ENCODE data around the gene CD1B.
"Not testable (repeated sequence)": the region's sequence is repeated elsewhere in the genome, so short reads cannot be mapped to it uniquely, and the experiment has no call there.

CD1B gene

GRCh38 chr1:158331481-158332150 lies at the start of gene CD1B:
Gene CD1B (minus strand): TSS chr1:158331531. CDS start chr1:158331423, 108 bp downstream.
- H3K9me3 Mint-ChIP-seq, result no peaks in the 10 kb centered on the region
- no peaks in the 10 kb centered on the region for H3K36me3 Mint-ChIP-seq
- no peak within 1 kb of the TSS for H3K27ac Mint-ChIP-seq
- no peak within 1 kb of the TSS for H3K4me3 Mint-ChIP-seq
- peaks cover 5% of the 10 kb centered on the region for H3K4me1 Mint-ChIP-seq
- H3K27me3 Mint-ChIP-seq, result peaks cover 15% of the 10 kb centered on the region

GRCh38 chr1:158374860-158375259 lies 43.5 kb upstream of the CD1B start:
- Mint-ChIP-seq H3K4me3 (no peak overlapping the region), H3K4me1 (no peaks in the 10 kb centered on the region), H3K36me3 (peaks cover 1% of the 10 kb centered on the region), H3K9me3 (no peaks in the 10 kb centered on the region), H3K27ac (no peak overlapping the region), H3K27me3 (peaks cover 18% of the 10 kb centered on the region)

DNA sequence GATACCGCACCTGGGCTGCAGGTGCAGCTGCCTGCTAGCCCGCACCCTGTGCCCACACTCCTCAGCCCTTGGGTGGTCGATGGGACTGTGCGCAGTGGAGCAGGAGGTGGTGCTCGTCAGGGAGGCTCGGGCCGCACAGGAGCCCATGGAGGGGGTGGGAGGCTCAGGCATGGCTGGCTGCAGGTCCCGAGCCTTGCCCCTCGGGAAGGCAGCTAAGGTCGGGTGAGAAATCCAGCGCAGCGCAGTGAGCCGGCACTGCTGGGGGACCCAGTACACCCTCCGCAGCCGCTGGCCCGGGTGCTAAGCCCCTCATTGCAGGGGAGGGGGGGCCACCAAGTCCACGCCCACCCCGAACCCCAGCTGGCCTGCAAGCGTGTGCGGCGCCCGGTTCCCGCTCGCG lies 42.8 kb upstream of the CD1B start:
- not testable (repeated sequence) for H3K9me3 Mint-ChIP-seq, H3K4me1 Mint-ChIP-seq, H3K4me3 Mint-ChIP-seq, H3K27ac Mint-ChIP-seq, H3K36me3 Mint-ChIP-seq
- H3K27me3 Mint-ChIP-seq, result peaks cover 20% of the 10 kb centered on the region

DNA sequence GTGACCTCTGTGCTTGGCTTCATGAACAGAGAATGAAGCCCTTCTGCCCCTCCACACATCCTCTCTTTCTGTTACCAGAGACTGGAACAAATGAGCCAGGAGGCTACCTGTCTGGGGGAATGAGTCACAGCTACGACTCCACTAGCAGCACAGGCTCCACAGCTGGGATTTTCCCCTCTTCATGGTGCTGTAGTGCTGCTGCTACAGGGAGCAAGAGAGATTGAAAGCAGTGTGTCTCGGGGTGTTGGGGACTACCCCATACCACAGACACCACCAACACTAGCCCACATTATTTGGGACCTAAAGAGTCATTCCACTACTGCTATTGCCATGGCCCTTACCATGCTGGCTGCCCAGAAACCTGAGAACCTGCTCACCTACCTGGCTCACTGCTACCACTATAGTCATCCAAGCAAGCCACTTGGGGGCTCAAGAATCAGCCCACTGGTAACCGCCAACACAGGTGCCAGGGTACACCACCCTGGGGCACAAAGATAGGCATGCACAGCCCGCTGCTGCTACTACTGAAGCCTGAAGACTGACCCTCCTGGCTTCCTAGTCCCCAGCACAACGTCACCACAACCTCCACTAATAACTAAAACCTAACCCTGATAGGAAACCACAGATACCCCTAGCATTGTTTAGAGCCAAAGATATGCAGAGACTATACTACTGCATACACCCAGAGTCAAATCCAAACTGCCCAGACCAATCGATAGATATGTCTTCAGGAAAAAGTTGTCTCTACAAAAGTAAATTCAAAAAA lies 40.0 kb upstream of the CD1B start:
- H3K36me3 Mint-ChIP-seq, result peaks cover 1% of the 10 kb centered on the region
- no peaks in the 10 kb centered on the region for H3K4me1 Mint-ChIP-seq
- no peak overlapping the region for H3K4me3 Mint-ChIP-seq
- H3K27me3 Mint-ChIP-seq, result peaks cover 23% of the 10 kb centered on the region
- H3K9me3 Mint-ChIP-seq, result no peaks in the 10 kb centered on the region
- H3K27ac Mint-ChIP-seq, result no peak overlapping the region

DNA sequence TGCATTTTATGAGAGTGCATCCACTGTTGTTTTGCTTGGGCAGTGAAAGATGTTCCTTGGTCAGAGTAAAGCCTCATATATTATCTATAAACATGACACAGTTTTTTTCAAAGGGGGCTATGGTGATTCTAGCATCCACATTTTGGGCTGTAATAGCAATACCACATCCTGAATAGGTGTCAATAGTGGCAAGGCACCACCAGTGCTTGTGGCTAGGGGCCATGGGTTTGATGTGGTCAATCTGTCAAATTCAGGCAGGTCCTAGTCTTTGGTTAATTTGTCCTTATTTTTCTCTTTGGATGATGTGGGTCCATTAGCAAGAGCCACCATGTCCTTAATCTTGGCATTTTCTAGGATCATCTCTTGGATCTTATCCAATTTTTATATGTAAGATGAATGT lies 35.5 kb upstream of the CD1B start:
- Mint-ChIP-seq H3K4me3 (no peak overlapping the region), H3K27ac (no peak overlapping the region), H3K36me3 (peaks cover 1% of the 10 kb centered on the region), H3K9me3 (no peaks in the 10 kb centered on the region), H3K27me3 (peaks cover 20% of the 10 kb centered on the region), H3K4me1 (no peaks in the 10 kb centered on the region)

GRCh38 chr1:158362941-158363340 lies 31.6 kb upstream of the CD1B start:
- Mint-ChIP-seq H3K4me1 (no peaks in the 10 kb centered on the region), H3K27me3 (peaks cover 9% of the 10 kb centered on the region), H3K27ac (no peak overlapping the region), H3K36me3 (no peaks in the 10 kb centered on the region), H3K9me3 (no peaks in the 10 kb centered on the region), H3K4me3 (no peak overlapping the region)

- Mint-ChIP-seq H3K27me3 (peaks cover 11% of the 10 kb centered on the region), H3K36me3 (no peaks in the 10 kb centered on the region), H3K4me3 (no peak overlapping the region), H3K9me3 (no peaks in the 10 kb centered on the region), H3K27ac (no peak overlapping the region), H3K4me1 (no peaks in the 10 kb centered on the region)
These were observed 31.2 kb upstream of the CD1B start for GRCh38 chr1:158362482-158362881.

DNA sequence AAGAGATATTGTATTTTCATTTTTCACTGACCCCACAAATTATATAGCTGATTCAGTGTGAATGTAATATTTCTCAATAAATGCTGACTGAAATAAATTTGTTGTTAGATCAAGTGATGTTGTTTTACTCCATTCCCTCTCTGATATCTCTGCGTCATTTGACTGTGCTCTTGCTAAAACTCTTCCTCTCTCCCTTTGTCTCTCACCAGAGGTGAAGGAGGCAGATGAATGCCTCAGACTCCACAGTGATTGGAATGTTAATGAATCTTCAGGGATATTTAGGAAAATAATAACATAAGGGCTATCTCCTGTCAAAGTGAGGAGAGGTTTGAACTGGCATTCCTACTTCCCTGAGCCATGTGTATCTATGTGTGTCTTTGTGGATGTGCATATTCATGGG lies 26.1 kb upstream of the CD1B start:
- Mint-ChIP-seq H3K4me3 (no peak overlapping the region), H3K27me3 (peaks cover 24% of the 10 kb centered on the region), H3K36me3 (no peaks in the 10 kb centered on the region), H3K9me3 (no peaks in the 10 kb centered on the region), H3K4me1 (no peaks in the 10 kb centered on the region), H3K27ac (no peak overlapping the region)

DNA sequence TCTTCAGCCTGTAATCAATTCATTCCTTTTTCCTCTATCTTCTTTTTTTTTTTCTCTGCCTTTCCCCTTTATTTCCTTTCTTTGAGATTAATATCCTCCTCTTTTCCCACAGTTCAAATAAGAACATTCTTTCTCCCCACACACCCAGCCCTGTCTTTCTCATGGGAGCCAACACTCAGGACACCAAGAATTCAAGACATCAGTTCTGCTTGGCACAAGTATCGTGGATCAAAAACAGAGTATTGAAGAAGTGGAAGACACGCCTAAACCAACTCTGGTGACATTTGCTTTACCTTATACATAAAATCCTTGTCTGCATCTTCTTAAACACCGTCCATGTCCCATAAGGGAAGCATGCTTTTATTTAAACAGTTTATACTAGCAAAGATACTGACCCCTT lies 25.3 kb upstream of the CD1B start:
- no peaks in the 10 kb centered on the region for H3K36me3 Mint-ChIP-seq
- H3K9me3 Mint-ChIP-seq, result no peaks in the 10 kb centered on the region
- H3K4me3 Mint-ChIP-seq, result no peak overlapping the region
- H3K4me1 Mint-ChIP-seq, result no peaks in the 10 kb centered on the region
- H3K27ac Mint-ChIP-seq, result no peak overlapping the region
- peaks cover 24% of the 10 kb centered on the region for H3K27me3 Mint-ChIP-seq

GRCh38 chr1:158355773-158356285 lies 24.5 kb upstream of the CD1B start:
- peaks cover 24% of the 10 kb centered on the region for H3K27me3 Mint-ChIP-seq
- no peak overlapping the region for H3K27ac Mint-ChIP-seq
- H3K4me1 Mint-ChIP-seq, result no peaks in the 10 kb centered on the region

GRCh38 chr1:158354255-158354654 lies 22.9 kb upstream of the CD1B start:
- H3K36me3 Mint-ChIP-seq, result no peaks in the 10 kb centered on the region
- no peaks in the 10 kb centered on the region for H3K4me1 Mint-ChIP-seq
- no peaks in the 10 kb centered on the region for H3K9me3 Mint-ChIP-seq

More at GRCh38 chr1:158355773-158356285, 24.5 kb upstream of the CD1B start:
- H3K9me3 Mint-ChIP-seq, result no peaks in the 10 kb centered on the region
- no peaks in the 10 kb centered on the region for H3K36me3 Mint-ChIP-seq
- no peak overlapping the region for H3K4me3 Mint-ChIP-seq

DNA sequence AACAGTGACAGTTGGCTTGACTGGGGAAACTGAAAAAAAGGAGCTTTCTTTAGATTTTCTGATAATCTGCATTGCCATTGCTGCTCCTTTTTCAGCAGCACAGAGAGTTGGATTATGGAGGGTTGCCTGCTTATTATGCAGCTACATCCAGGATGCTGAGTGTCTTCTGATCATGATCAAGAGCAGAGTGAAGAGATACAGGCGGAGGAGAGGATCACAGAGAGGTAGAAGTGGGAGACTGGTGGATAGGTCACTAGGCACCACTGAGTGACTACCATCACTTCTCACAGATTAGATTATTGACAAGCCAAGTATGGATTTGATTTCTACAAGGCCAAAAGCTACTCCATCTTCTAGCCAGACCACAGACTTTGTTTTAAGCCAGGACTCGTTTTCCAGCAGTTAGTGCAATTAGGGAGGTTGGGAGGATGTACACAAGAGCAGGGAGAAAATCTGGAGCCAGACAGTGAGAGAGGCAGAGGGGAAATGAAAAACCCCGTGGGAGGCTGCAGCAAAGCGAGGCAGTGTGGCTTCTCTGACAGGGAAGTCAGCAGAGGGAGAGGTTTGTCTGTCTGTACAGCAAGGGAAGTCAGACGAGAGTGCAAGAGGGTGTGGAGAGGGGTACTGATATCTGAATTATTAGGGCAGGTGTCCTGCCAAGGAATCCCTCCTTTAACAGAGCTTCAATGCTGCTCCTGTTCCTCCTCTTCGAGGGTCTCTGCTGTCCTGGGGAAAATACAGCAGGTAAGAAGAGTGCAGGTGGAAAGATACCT lies 22.2 kb upstream of the CD1B start, which contains the start of gene CD1E:
Gene CD1E (plus strand): TSS at position 592 of the 773 bp plus-strand sequence. CDS start 95 bp downstream, at position 687.
- no peaks in the 10 kb centered on the region for H3K4me1 Mint-ChIP-seq
- H3K27me3 Mint-ChIP-seq, result peaks cover 24% of the 10 kb centered on the region
- H3K27ac Mint-ChIP-seq, result no peak within 1 kb of the TSS
- H3K9me3 Mint-ChIP-seq, result no peaks in the 10 kb centered on the region
- no peak within 1 kb of the TSS for H3K4me3 Mint-ChIP-seq
- H3K36me3 Mint-ChIP-seq, result no peaks in the 10 kb centered on the region

More at GRCh38 chr1:158354255-158354654, 22.9 kb upstream of the CD1B start:
- peaks cover 24% of the 10 kb centered on the region for H3K27me3 Mint-ChIP-seq
- H3K27ac Mint-ChIP-seq, result no peak overlapping the region
- no peak overlapping the region for H3K4me3 Mint-ChIP-seq

- not testable (repeated sequence) for H3K4me3 Mint-ChIP-seq, H3K9me3 Mint-ChIP-seq, H3K36me3 Mint-ChIP-seq, H3K27me3 Mint-ChIP-seq, H3K4me1 Mint-ChIP-seq, H3K27ac Mint-ChIP-seq
These were observed 17.6 kb upstream of the CD1B start for GRCh38 chr1:158348946-158349345.

GRCh38 chr1:158336413-158336812 lies 5.1 kb upstream of the CD1B start:
- H3K36me3 Mint-ChIP-seq, H3K27me3 Mint-ChIP-seq, H3K4me1 Mint-ChIP-seq, H3K4me3 Mint-ChIP-seq, H3K27ac Mint-ChIP-seq: not testable (repeated sequence)
- peaks cover 12% of the 10 kb centered on the region for H3K9me3 Mint-ChIP-seq

GRCh38 chr1:158335213-158335532 lies 3.8 kb upstream of the CD1B start:
- H3K9me3 Mint-ChIP-seq, result peaks cover 12% of the 10 kb centered on the region
- peaks cover 5% of the 10 kb centered on the region for H3K4me1 Mint-ChIP-seq
- no peak overlapping the region for H3K27ac Mint-ChIP-seq
- no peak overlapping the region for H3K4me3 Mint-ChIP-seq
- peaks cover 9% of the 10 kb centered on the region for H3K27me3 Mint-ChIP-seq
- no peaks in the 10 kb centered on the region for H3K36me3 Mint-ChIP-seq
